HepG2 (cell line): ENCODE measurements around the gene TBX10. TPM values are rescaled to one million over a fixed set of nuclear protein-coding genes. Genes with fewer than 3 reads are reported as not detected.

Experiments used
- AGO2 ChIP-seq: fragments of 200-400 bp; formaldehyde crosslinking; optimal IDR thresholded peaks from 2 replicates; pipeline ENCODE3; 2017; ENCODE audit warnings: mild to moderate bottlenecking, low read depth, low read length, moderate library complexity
- BHLHE40 ChIP-seq: IDR thresholded peaks from 2 replicates; pipeline ENCODE4 v1.6.1; 2011; ENCODE audit warnings: low read length, improper control_type of control experiment
- KDM4B ChIP-seq: sonication (generic); formaldehyde crosslinking; IDR thresholded peaks from 2 replicates; pipeline ENCODE4 v1.4.0; 2020; ENCODE audit warnings: missing genetic modification reagents
- KLF11 ChIP-seq: IDR thresholded peaks from 2 replicates; pipeline ENCODE4 v1.6.1; 2016; ENCODE audit warnings: missing compliant biosample characterization
- MAFG ChIP-seq: sonication (generic); formaldehyde crosslinking; IDR thresholded peaks from 2 replicates; pipeline ENCODE4 v1.5.1; 2020; ENCODE audit warnings: mild to moderate bottlenecking, missing genetic modification reagents
- MNT ChIP-seq: fragments of 450-650 bp; IDR thresholded peaks from 2 replicates; pipeline ENCODE4 v1.6.1; 2016
- PCBP2 ChIP-seq: fragments of 200-400 bp; formaldehyde crosslinking; optimal IDR thresholded peaks from 2 replicates; pipeline ENCODE3; 2018; ENCODE audit warnings: low read length, low read depth; ENCODE audit not compliant: poor library complexity, severe bottlenecking
- PLRG1 ChIP-seq: fragments of 450-650 bp; conservative IDR thresholded peaks from 2 replicates; pipeline ENCODE4 v1.6.1; 2016
- SP5 ChIP-seq: IDR thresholded peaks from 2 replicates; pipeline ENCODE4 v1.6.1; 2016; ENCODE audit warnings: low read depth, borderline replicate concordance
- ZBTB49 ChIP-seq: sonication (generic); formaldehyde crosslinking; IDR thresholded peaks from 2 replicates; pipeline ENCODE4 v1.4.0; 2020; ENCODE audit warnings: missing genetic modification reagents, borderline replicate concordance
- ZFP37 ChIP-seq: sonication (generic); formaldehyde crosslinking; IDR thresholded peaks from 2 replicates; pipeline ENCODE4 v1.4.0; 2020; ENCODE audit warnings: missing genetic modification reagents, borderline replicate concordance
- ZNF207 ChIP-seq: fragments of 450-650 bp; IDR thresholded peaks from 2 replicates; pipeline ENCODE4 v1.6.1; 2016; ENCODE audit warnings: antibody characterized with exemption, borderline replicate concordance
- ZNF280B ChIP-seq: sonication (generic); formaldehyde crosslinking; IDR thresholded peaks from 2 replicates; pipeline ENCODE4 v1.5.0; 2020; ENCODE audit warnings: missing genetic modification reagents, mild to moderate bottlenecking, borderline replicate concordance
- ZNF556 ChIP-seq: sonication (generic); formaldehyde crosslinking; IDR thresholded peaks from 2 replicates; pipeline ENCODE4 v1.4.0; 2020; ENCODE audit warnings: mild to moderate bottlenecking, missing genetic modification reagents, borderline replicate concordance
- ZNF567 ChIP-seq: sonication (generic); formaldehyde crosslinking; IDR thresholded peaks from 2 replicates; pipeline ENCODE4 v1.8.1; 2023; ENCODE audit warnings: mild to moderate bottlenecking, missing genetic modification reagents, borderline replicate concordance
- ZNF746 ChIP-seq: sonication (generic); formaldehyde crosslinking; IDR thresholded peaks from 2 replicates; pipeline ENCODE4 v1.8.0; 2022; ENCODE audit warnings: mild to moderate bottlenecking, missing genetic modification reagents
- ZNF792 ChIP-seq: IDR thresholded peaks from 2 replicates; pipeline ENCODE4 v1.6.1; 2016
- polyA plus RNA-seq, 8 experiments: library from polyadenylated mRNA; depleted of rRNA in 3 of 8; stranded (reverse) in 7 of 8; unstranded in 1 of 8; fragments of >200 nt; fragmentation: Illumina TruSeq in 4 of 8; extraction: Trizol in 4 of 8; gene quantifications; 2 replicates each; pipeline versions ENCODE4 v1.2.1 to v1.2.3, GENCODE V29; 2011 to 2016; ENCODE audit warnings: low read depth in 4 of 8, missing spikeins in 1 of 8, mixed read lengths in 1 of 8; ENCODE audit not compliant: insufficient read depth in 1 of 8
- total RNA-seq, 5 experiments: library from RNA; depleted of rRNA; stranded (reverse); fragments of >200 nt; fragmentation: Illumina TruSeq; extraction: Trizol; gene quantifications; 2 replicates each; pipeline ENCODE4 v1.2.3, GENCODE V29; 2016; ENCODE audit warnings: low read depth in 1 of 5
- TF ChIP-seq, protein P1 (sequence below): sonication (generic); formaldehyde crosslinking; IDR thresholded peaks from 2 replicates; pipeline ENCODE4 v1.5.1; 2020; ENCODE audit warnings: mild to moderate bottlenecking, missing genetic modification reagents, moderate library complexity
- TF ChIP-seq, protein P2 (sequence below): sonication (generic); formaldehyde crosslinking; IDR thresholded peaks from 2 replicates; pipeline ENCODE4 v1.4.0; 2020; ENCODE audit warnings: mild to moderate bottlenecking, missing genetic modification reagents

The TBX10 gene
- total and polyA plus RNA-seq, 2 of the 13 experiments (the other 11 are each of a cell fraction or from before 2014, with no cell fraction given): 0.27 to 1.7 TPM

GRCh38 chr11:67641338-67642172 lies 2.0 kb upstream of the TBX10 start (continued):
- TF ChIP-seq, protein P1, sequence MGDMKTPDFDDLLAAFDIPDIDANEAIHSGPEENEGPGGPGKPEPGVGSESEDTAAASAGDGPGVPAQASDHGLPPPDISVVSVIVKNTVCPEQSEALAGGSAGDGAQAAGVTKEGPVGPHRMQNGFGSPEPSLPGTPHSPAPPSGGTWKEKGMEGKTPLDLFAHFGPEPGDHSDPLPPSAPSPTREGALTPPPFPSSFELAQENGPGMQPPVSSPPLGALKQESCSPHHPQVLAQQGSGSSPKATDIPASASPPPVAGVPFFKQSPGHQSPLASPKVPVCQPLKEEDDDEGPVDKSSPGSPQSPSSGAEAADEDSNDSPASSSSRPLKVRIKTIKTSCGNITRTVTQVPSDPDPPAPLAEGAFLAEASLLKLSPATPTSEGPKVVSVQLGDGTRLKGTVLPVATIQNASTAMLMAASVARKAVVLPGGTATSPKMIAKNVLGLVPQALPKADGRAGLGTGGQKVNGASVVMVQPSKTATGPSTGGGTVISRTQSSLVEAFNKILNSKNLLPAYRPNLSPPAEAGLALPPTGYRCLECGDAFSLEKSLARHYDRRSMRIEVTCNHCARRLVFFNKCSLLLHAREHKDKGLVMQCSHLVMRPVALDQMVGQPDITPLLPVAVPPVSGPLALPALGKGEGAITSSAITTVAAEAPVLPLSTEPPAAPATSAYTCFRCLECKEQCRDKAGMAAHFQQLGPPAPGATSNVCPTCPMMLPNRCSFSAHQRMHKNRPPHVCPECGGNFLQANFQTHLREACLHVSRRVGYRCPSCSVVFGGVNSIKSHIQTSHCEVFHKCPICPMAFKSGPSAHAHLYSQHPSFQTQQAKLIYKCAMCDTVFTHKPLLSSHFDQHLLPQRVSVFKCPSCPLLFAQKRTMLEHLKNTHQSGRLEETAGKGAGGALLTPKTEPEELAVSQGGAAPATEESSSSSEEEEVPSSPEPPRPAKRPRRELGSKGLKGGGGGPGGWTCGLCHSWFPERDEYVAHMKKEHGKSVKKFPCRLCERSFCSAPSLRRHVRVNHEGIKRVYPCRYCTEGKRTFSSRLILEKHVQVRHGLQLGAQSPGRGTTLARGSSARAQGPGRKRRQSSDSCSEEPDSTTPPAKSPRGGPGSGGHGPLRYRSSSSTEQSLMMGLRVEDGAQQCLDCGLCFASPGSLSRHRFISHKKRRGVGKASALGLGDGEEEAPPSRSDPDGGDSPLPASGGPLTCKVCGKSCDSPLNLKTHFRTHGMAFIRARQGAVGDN (CRISPR knock-in tag): peak; percentile 36
- TF ChIP-seq AGO2 (no peak), SP5 (CRISPR knock-in tag) (peak; percentile 85), MAFG (CRISPR knock-in tag) (no peak), ZNF280B (no peak), ZNF556 (no peak), ZNF746 (CRISPR knock-in tag) (no peak), PLRG1 (no peak), BHLHE40 (no peak), ZNF207 (no peak), KDM4B (CRISPR knock-in tag) (no peak), PCBP2 (no peak), MNT (peak; percentile 55; the same call in 1 of the 2 replicates), KLF11 (no peak), ZNF792 (CRISPR knock-in tag) (no peak), ZBTB49 (CRISPR knock-in tag) (no peak), ZNF567 (CRISPR knock-in tag) (no peak), ZFP37 (CRISPR knock-in tag) (no peak)
- TF ChIP-seq, protein P2, sequence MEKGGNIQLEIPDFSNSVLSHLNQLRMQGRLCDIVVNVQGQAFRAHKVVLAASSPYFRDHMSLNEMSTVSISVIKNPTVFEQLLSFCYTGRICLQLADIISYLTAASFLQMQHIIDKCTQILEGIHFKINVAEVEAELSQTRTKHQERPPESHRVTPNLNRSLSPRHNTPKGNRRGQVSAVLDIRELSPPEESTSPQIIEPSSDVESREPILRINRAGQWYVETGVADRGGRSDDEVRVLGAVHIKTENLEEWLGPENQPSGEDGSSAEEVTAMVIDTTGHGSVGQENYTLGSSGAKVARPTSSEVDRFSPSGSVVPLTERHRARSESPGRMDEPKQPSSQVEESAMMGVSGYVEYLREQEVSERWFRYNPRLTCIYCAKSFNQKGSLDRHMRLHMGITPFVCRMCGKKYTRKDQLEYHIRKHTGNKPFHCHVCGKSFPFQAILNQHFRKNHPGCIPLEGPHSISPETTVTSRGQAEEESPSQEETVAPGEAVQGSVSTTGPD (CRISPR knock-in tag): no peak
